T-helper 1 cell (primary cell): Measurements from ENCODE around the gene OLFML1.

Experiments used
- DNase-seq, 5 donors: peaks; one replicate each; pipeline ENCODE4 v3.0.0-alpha.2; 2012 to 2020

OLFML1 gene

GRCh38 chr11:7484131-7484530, 1.2 kb upstream of the OLFML1 start:
- no peak for DNase-seq

- no peak for DNase-seq
These were observed 661 bp upstream of the OLFML1 start for GRCh38 chr11:7484645-7485044.

- DNase-seq, result no peak
These were observed 933 bp downstream of the OLFML1 start for GRCh38 chr11:7486098-7486780.

GRCh38 chr11:7486781-7487140, 1.5 kb downstream of the OLFML1 start:
- DNase-seq, result no peak

- no peak for DNase-seq
These were observed 2.1 kb downstream of the OLFML1 start for GRCh38 chr11:7487360-7487759.

GRCh38 chr11:7488681-7489080, 3.4 kb downstream of the OLFML1 start:
- DNase-seq, result no peak

- no peak for DNase-seq
These were observed 4.1 kb downstream of the OLFML1 start for GRCh38 chr11:7489376-7489775.

- no peak for DNase-seq
These were observed 4.7 kb downstream of the OLFML1 start for GRCh38 chr11:7490054-7490453.

GRCh38 chr11:7490535-7490934, 5.2 kb downstream of the OLFML1 start:
- DNase-seq, result no peak

GRCh38 chr11:7492253-7492652, 6.9 kb downstream of the OLFML1 start:
- DNase-seq, result no peak

- DNase-seq, result no peak
These were observed 8.4 kb downstream of the OLFML1 start for GRCh38 chr11:7493670-7494069.

- DNase-seq, result no peak
These were observed 8.9 kb downstream of the OLFML1 start for GRCh38 chr11:7494086-7494745.

- no peak for DNase-seq
These were observed 10.7 kb downstream of the OLFML1 start for GRCh38 chr11:7495882-7496551.

- DNase-seq, result no peak
These were observed 12.9 kb downstream of the OLFML1 start for GRCh38 chr11:7498193-7498592.

GRCh38 chr11:7499081-7499480, 13.8 kb downstream of the OLFML1 start:
- no peak for DNase-seq

- no peak for DNase-seq
These were observed 14.9 kb downstream of the OLFML1 start for GRCh38 chr11:7500251-7500650.

GRCh38 chr11:7501251-7501650, 15.9 kb downstream of the OLFML1 start:
- no peak for DNase-seq

- no peak for DNase-seq
These were observed 16.6 kb downstream of the OLFML1 start for GRCh38 chr11:7501894-7502293.

- no peak for DNase-seq
These were observed 20.9 kb downstream of the OLFML1 start for GRCh38 chr11:7506243-7506642.

GRCh38 chr11:7508087-7508486, 22.8 kb downstream of the OLFML1 start:
- DNase-seq, result no peak

- no peak for DNase-seq
These were observed 24.7 kb downstream of the OLFML1 start for GRCh38 chr11:7509966-7510365.

- no peak for DNase-seq
These were observed 26.1 kb downstream of the OLFML1 start for GRCh38 chr11:7511401-7511800.

- peak in 1 of 5 donors; percentile 4 for DNase-seq
These were observed 27.4 kb downstream of the OLFML1 start for GRCh38 chr11:7512525-7513233.
